Measurements from ENCODE around the gene TMEM87A. TPM values are rescaled to one million over a fixed set of nuclear protein-coding genes. Genes with fewer than 3 reads are reported as not detected.

TMEM87A gene
- total and polyA plus RNA-seq, 2 experiments from 2014 or later, result 41.8 to 43.5 TPM

DNA sequence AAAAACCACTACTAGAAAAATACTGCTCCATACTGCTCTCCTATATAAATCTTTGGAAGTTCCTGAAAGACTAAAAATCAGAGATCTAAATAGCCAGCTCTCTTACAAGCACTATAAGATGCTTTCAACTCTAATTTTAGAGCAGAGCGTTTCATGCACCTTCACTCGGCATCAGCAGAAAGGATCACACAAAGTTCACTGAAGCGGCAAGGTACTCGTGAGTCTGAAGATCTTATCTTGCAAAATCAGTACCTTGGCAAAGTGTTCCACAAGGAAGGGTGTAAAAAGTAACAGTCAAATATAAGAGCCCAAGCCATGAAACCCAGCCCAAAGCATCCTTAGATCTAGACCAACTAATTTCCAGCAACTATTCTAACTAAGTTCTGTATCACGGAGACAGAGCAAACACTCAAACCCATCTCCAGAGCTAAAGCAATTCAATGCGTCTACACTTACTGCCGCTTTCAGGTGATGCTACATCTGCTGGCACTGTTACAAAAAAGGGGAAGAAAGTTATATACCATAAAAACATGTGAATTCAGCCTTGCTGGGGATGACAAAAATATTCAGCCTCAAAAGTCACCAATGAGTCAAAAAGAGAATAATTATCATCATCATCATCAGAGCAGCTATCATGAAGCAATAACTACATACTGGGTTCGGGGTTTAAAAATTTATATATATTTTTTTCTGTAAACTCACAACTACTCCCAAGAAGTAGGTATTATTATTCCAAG, 81.5 kb downstream of the TMEM87A start (continued):
- no peak for TF ChIP-seq NANOG (IDR thresholded peaks at IDR 0.05; ENCODE audit: borderline replicate concordance)

DNA sequence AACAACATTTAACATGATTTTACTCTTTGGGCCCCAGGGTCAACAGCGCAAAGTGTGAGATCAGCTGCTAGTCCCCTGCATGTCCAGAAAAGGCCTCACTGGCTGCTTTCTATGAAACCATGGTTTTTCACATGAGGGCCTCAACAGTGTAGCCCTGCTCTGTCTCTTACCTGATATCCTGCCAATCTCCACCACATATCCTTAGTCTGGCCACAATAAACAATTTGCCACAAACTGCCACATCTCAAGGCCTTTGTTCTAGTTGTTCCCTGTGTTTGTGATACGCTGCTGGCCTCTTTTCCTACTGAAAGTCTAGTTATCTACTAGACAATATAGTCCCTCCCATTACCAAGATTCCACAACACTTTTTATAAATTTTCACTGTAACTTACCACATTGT, 82.9 kb downstream of the TMEM87A start:
- Histone ChIP-seq H3K79me2 (replicated peaks; ENCODE audit: insufficient read depth) (no peaks in the 10 kb centered on the region; the same call in 1 of the 2 replicates), H3K27ac (ENCODE audit: low read depth) (no peak overlapping the region), H3K27me3 (ENCODE audit: insufficient read depth) (no peaks in the 10 kb centered on the region), H3F3A (replicated peaks; ENCODE audit: low read depth) (no peaks in the 10 kb centered on the region), H3K9me2 (ENCODE audit: insufficient read depth) (no peaks in the 10 kb centered on the region), H3K4me2 (no peak overlapping the region), H2AFZ (no peak overlapping the region), H4K20me1 (replicated peaks; ENCODE audit: insufficient read depth) (no peaks in the 10 kb centered on the region), H3K4me3 (no peak overlapping the region), H3K36me3 (ENCODE audit: insufficient read depth) (peaks cover 4% of the 10 kb centered on the region; the same call in 1 of the 2 replicates), H3K4me1 (ENCODE audit: insufficient read depth) (no peaks in the 10 kb centered on the region)
- Mint-ChIP-seq H3K27me3 (ENCODE audit: insufficient read depth, low read depth, poor library complexity) (no peaks in the 10 kb centered on the region), H3K4me1 (no peaks in the 10 kb centered on the region), H3K4me3 (no peak overlapping the region), H3K9me3 (no peaks in the 10 kb centered on the region), H3K36me3 (ENCODE audit: low read depth) (peaks cover 31% of the 10 kb centered on the region), H3K27ac (no peak overlapping the region)
- ATAC-seq (no peak), DNase-seq (ENCODE audit: low spot score) (no peak)
- no peak for TF ChIP-seq EZH2 (IDR thresholded peaks at IDR 0.05; ENCODE audit: low read depth, unreplicated experiment)
- no peak for TF ChIP-seq NANOG (IDR thresholded peaks at IDR 0.05; ENCODE audit: borderline replicate concordance)
- no peak for TF ChIP-seq POLR2AphosphoS5 (IDR thresholded peaks at IDR 0.05; ENCODE audit: low read depth)

- H3K4me2 ChIP-seq, result no peak overlapping the region
- peaks cover 49% of the 10 kb centered on the region for H3K36me3 Mint-ChIP-seq (ENCODE audit: low read depth)
- H3K36me3 ChIP-seq (ENCODE audit: insufficient read depth), result peaks cover 26% of the 10 kb centered on the region; the same call in 1 of the 2 replicates
These were observed 87.4 kb downstream of the TMEM87A start for GRCh38 chr15:42185801-42186200.

GRCh38 chr15:42184736-42185135, 88.5 kb downstream of the TMEM87A start:
- no peaks in the 10 kb centered on the region for H3F3A ChIP-seq (replicated peaks; ENCODE audit: low read depth)
- H3K27me3 ChIP-seq (ENCODE audit: insufficient read depth), result no peaks in the 10 kb centered on the region
- H3K79me2 ChIP-seq (replicated peaks; ENCODE audit: insufficient read depth), result no peaks in the 10 kb centered on the region
- H3K27me3 Mint-ChIP-seq (ENCODE audit: insufficient read depth, low read depth, poor library complexity), result no peaks in the 10 kb centered on the region
- H3K27ac ChIP-seq (ENCODE audit: low read depth), result no peak overlapping the region
- ATAC-seq (no peak), DNase-seq (ENCODE audit: low spot score) (no peak)
- no peak overlapping the region for H3K4me3 ChIP-seq
- peaks cover 26% of the 10 kb centered on the region; the same call in 1 of the 2 replicates for H3K36me3 ChIP-seq (ENCODE audit: insufficient read depth)
- no peak overlapping the region for H3K4me3 Mint-ChIP-seq
- H3K4me2 ChIP-seq, result no peak overlapping the region
- H3K27ac Mint-ChIP-seq, result no peak overlapping the region
- peaks cover 50% of the 10 kb centered on the region for H3K36me3 Mint-ChIP-seq (ENCODE audit: low read depth)
- no peaks in the 10 kb centered on the region for H4K20me1 ChIP-seq (replicated peaks; ENCODE audit: insufficient read depth)
- H3K4me1 ChIP-seq (ENCODE audit: insufficient read depth), result no peaks in the 10 kb centered on the region
- no peak overlapping the region for H2AFZ ChIP-seq
- no peak for TF ChIP-seq EZH2 (IDR thresholded peaks at IDR 0.05; ENCODE audit: low read depth, unreplicated experiment)
- TF ChIP-seq, protein P1, sequence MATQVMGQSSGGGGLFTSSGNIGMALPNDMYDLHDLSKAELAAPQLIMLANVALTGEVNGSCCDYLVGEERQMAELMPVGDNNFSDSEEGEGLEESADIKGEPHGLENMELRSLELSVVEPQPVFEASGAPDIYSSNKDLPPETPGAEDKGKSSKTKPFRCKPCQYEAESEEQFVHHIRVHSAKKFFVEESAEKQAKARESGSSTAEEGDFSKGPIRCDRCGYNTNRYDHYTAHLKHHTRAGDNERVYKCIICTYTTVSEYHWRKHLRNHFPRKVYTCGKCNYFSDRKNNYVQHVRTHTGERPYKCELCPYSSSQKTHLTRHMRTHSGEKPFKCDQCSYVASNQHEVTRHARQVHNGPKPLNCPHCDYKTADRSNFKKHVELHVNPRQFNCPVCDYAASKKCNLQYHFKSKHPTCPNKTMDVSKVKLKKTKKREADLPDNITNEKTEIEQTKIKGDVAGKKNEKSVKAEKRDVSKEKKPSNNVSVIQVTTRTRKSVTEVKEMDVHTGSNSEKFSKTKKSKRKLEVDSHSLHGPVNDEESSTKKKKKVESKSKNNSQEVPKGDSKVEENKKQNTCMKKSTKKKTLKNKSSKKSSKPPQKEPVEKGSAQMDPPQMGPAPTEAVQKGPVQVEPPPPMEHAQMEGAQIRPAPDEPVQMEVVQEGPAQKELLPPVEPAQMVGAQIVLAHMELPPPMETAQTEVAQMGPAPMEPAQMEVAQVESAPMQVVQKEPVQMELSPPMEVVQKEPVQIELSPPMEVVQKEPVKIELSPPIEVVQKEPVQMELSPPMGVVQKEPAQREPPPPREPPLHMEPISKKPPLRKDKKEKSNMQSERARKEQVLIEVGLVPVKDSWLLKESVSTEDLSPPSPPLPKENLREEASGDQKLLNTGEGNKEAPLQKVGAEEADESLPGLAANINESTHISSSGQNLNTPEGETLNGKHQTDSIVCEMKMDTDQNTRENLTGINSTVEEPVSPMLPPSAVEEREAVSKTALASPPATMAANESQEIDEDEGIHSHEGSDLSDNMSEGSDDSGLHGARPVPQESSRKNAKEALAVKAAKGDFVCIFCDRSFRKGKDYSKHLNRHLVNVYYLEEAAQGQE (IDR thresholded peaks at IDR 0.05; ENCODE audit: unreplicated experiment), result no peak
- no peak for TF ChIP-seq CTCF (conservative IDR thresholded peaks at IDR 0.05; ENCODE audit: low read depth in 2 of 2)
- H3K4me1 Mint-ChIP-seq, result no peaks in the 10 kb centered on the region
- no peaks in the 10 kb centered on the region for H3K9me3 Mint-ChIP-seq
- H3K9me2 ChIP-seq (ENCODE audit: insufficient read depth), result no peaks in the 10 kb centered on the region

More at GRCh38 chr15:42185801-42186200, 87.4 kb downstream of the TMEM87A start:
- H3K79me2 ChIP-seq (replicated peaks; ENCODE audit: insufficient read depth), result no peaks in the 10 kb centered on the region
- H3K27ac Mint-ChIP-seq, result no peak overlapping the region
- H3K4me3 ChIP-seq, result no peak overlapping the region
- H3K9me3 Mint-ChIP-seq, result no peaks in the 10 kb centered on the region
- no peak for DNase-seq (ENCODE audit: low spot score)
- H3K4me1 Mint-ChIP-seq, result no peaks in the 10 kb centered on the region
- ATAC-seq, result no peak
- no peak overlapping the region for H2AFZ ChIP-seq
- no peaks in the 10 kb centered on the region for H3K9me2 ChIP-seq (ENCODE audit: insufficient read depth)
- no peak overlapping the region for H3K4me3 Mint-ChIP-seq
- no peaks in the 10 kb centered on the region for H3K27me3 ChIP-seq (ENCODE audit: insufficient read depth)
- no peaks in the 10 kb centered on the region for H4K20me1 ChIP-seq (replicated peaks; ENCODE audit: insufficient read depth)
- no peaks in the 10 kb centered on the region for H3K4me1 ChIP-seq (ENCODE audit: insufficient read depth)
- no peaks in the 10 kb centered on the region for H3F3A ChIP-seq (replicated peaks; ENCODE audit: low read depth)
- TF ChIP-seq POLR2AphosphoS5 (IDR thresholded peaks at IDR 0.05; ENCODE audit: low read depth) (no peak), ZNF114 (CRISPR knock-in tag; IDR thresholded peaks at IDR 0.05) (no peak), NANOG (IDR thresholded peaks at IDR 0.05; ENCODE audit: borderline replicate concordance) (no peak), CREB1 (CRISPR knock-in tag; IDR thresholded peaks at IDR 0.05; ENCODE audit: low read depth) (no peak)
- no peak overlapping the region for H3K27ac ChIP-seq (ENCODE audit: low read depth)
- no peaks in the 10 kb centered on the region for H3K27me3 Mint-ChIP-seq (ENCODE audit: insufficient read depth, low read depth, poor library complexity)
